Adrenal gland (tissue), 5 donors: ENCODE results near the gene SLC30A2.

Experiments used
- POLR2A ChIP-seq, 2 donors: fragments of 450-650 bp; IDR thresholded peaks; one replicate each; pipeline ENCODE4 v1.6.1; 2017; ENCODE audit warnings: antibody characterized with exemption in 2 of 2, mild to moderate bottlenecking in 2 of 2, moderate library complexity in 1 of 2
- TF ChIP-seq, protein P1 (sequence below), 6 experiments: fragments of 450-650 bp in 4 of 6; fragments of 200-600 bp in 2 of 6; sonication (generic) in 1 of 6; IDR thresholded peaks; 1 replicate in 5 of 6; 2 replicates in 1 of 6; pipeline versions ENCODE4 v1.5.1 to v1.8.0; 2016 to 2021; ENCODE audit warnings: antibody characterized with exemption in 6 of 6, mild to moderate bottlenecking in 2 of 6, moderate library complexity in 1 of 6
- donor health status: DM: no; HTN: no; CAD: no.

DNA sequence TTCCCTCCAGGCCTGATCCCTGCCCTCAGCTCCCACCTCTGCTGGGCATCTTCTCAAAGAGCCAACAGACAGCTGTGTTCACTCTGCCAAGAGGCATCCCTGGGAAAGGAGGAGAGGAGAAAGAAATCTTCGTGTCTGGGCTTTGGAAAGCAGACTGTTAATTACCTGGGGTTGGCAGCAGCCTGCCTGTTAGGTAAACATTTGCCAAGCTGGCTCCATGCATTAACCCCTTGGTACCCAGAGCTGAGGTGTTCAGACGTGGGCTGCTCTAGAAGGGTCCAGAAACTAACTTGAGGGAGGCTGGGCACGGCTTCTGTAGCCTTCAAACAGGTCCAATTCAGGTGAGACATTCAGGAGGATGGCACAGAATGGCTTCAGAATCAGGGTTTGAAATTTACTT lies 33.1 kb downstream of the SLC30A2 start:
- TF ChIP-seq, protein P1, sequence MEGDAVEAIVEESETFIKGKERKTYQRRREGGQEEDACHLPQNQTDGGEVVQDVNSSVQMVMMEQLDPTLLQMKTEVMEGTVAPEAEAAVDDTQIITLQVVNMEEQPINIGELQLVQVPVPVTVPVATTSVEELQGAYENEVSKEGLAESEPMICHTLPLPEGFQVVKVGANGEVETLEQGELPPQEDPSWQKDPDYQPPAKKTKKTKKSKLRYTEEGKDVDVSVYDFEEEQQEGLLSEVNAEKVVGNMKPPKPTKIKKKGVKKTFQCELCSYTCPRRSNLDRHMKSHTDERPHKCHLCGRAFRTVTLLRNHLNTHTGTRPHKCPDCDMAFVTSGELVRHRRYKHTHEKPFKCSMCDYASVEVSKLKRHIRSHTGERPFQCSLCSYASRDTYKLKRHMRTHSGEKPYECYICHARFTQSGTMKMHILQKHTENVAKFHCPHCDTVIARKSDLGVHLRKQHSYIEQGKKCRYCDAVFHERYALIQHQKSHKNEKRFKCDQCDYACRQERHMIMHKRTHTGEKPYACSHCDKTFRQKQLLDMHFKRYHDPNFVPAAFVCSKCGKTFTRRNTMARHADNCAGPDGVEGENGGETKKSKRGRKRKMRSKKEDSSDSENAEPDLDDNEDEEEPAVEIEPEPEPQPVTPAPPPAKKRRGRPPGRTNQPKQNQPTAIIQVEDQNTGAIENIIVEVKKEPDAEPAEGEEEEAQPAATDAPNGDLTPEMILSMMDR (IDR thresholded peaks at IDR 0.05), result no peak
- no peak for TF ChIP-seq POLR2A (IDR thresholded peaks at IDR 0.05)
